ENCODE data around the gene GARIN6. TPM values are rescaled to one million over a fixed set of nuclear protein-coding genes. Genes with fewer than 3 reads are reported as not detected.

GARIN6 gene
- total RNA-seq, 4 donors from 2014 or later: not detected

DNA sequence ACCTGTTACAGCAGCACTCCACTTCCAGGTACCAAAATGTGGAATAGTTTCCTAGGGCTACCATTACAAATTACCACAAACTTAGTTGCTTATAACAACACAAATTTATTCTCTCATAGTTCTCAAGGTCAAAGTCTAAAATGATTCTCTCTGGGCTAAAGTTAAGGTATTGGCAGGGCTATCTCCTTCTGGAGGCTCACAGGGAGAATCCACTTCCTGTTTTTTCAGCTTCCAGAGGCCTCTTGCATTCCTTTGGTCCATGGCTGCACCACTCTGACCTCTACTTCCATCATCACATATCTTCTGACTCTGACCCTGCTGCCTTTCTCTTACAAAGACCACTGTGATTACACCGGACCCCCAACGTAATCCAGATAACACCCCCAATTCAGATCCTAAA, 2.9 kb upstream of the GARIN6 start:
- H3K4me3 ChIP-seq: no peak overlapping the region
- H3K36me3 ChIP-seq: no peaks in the 10 kb centered on the region
- TF ChIP-seq, protein P1, sequence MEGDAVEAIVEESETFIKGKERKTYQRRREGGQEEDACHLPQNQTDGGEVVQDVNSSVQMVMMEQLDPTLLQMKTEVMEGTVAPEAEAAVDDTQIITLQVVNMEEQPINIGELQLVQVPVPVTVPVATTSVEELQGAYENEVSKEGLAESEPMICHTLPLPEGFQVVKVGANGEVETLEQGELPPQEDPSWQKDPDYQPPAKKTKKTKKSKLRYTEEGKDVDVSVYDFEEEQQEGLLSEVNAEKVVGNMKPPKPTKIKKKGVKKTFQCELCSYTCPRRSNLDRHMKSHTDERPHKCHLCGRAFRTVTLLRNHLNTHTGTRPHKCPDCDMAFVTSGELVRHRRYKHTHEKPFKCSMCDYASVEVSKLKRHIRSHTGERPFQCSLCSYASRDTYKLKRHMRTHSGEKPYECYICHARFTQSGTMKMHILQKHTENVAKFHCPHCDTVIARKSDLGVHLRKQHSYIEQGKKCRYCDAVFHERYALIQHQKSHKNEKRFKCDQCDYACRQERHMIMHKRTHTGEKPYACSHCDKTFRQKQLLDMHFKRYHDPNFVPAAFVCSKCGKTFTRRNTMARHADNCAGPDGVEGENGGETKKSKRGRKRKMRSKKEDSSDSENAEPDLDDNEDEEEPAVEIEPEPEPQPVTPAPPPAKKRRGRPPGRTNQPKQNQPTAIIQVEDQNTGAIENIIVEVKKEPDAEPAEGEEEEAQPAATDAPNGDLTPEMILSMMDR (IDR thresholded peaks at IDR 0.05): no peak
- no peak for TF ChIP-seq POLR2A (IDR thresholded peaks at IDR 0.05)
- DNase-seq: no peak
- no peaks in the 10 kb centered on the region for H3K9me3 ChIP-seq
- no peaks in the 10 kb centered on the region for H3K27me3 ChIP-seq
- no peaks in the 10 kb centered on the region for H3K4me1 ChIP-seq
- H3K27ac ChIP-seq: no peak overlapping the region

DNA sequence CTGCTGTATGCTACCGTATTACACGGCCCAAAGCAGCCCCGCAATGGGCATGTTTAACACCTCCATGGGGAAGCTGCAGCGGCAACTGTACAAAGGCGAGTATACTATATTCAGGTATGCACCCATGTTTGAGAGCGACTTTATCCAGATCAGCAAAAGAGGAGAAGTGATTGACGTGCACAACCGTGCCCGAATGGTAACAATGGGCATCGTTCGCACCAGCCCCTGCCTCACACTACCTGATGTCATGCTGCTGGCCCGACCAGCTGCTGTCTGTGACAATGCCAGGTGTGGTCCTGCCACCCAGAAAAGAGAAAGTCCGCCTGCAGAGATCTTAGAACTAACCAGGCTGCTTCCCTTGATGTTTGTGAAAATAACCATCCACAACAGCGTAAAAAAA, 630 bp downstream of the GARIN6 start:
- H3K4me1 ChIP-seq: no peaks in the 10 kb centered on the region
- peak in 1 of 3 donors; percentile 15 for DNase-seq
- no peaks in the 10 kb centered on the region for H3K9me3 ChIP-seq
- H3K27me3 ChIP-seq: no peaks in the 10 kb centered on the region
- TF ChIP-seq, protein P1 (IDR thresholded peaks at IDR 0.05): no peak
- TF ChIP-seq POLR2A (IDR thresholded peaks at IDR 0.05): no peak
- no peak overlapping the region for H3K4me3 ChIP-seq
- H3K36me3 ChIP-seq: no peaks in the 10 kb centered on the region
- H3K27ac ChIP-seq: no peak overlapping the region

DNA sequence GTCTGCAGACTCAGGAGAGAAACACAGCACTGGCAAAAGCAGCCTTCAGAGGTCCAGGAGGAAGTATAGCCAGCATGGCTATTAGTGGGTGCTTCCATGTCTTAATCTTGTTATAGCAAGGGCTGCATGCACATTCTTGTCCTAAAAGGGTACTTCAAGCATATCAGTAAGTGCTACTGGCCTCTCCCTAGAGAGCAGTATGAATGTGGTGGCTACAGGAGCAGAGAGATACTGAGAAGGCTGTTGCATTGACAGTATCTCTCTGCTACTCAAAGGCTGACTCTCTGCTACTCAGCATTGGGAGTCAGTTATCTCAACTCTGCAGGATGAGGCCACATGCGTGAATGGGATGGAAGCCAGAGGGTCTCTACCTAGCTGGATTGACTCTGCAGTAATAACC, 2.0 kb downstream of the GARIN6 start:
- no peak for DNase-seq
- TF ChIP-seq, protein P1 (IDR thresholded peaks at IDR 0.05): no peak
- TF ChIP-seq POLR2A (IDR thresholded peaks at IDR 0.05): no peak
- Histone ChIP-seq H3K36me3 (no peaks in the 10 kb centered on the region), H3K4me3 (no peak overlapping the region), H3K27me3 (no peaks in the 10 kb centered on the region), H3K4me1 (no peaks in the 10 kb centered on the region), H3K9me3 (no peaks in the 10 kb centered on the region), H3K27ac (no peak overlapping the region)

DNA sequence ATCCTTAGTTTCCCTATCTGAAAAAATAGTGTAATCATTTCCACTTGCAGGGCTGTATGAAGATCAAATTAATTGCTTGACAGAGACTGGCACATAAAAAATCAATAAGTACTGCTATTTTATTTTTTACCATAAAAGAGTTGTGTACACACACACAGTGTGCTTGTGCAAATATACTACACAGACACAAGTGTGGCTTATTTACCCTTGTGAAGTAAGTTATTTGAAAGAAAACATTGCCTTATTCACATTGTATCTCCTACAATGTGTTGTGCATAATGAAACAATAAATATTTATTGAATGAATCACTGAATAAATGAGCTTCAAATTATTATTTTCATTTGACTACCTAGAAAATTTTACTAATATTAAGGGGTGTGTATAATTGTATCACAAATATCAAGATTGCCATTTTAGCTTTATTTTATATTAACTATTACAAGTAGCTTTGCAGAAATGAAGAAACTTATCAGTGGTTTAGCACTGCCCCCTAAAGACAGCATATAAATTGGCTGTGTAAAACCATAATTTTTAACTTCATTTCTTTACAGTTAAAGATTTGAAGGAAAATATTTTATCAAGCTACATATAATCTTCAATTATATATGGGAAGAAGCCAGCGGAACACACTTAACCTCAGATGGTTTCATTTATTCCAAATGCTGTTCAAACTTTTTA, 11.3 kb downstream of the GARIN6 start:
- Histone ChIP-seq H3K36me3 (no peaks in the 10 kb centered on the region), H3K27me3 (no peaks in the 10 kb centered on the region), H3K9me3 (no peaks in the 10 kb centered on the region), H3K4me1 (no peaks in the 10 kb centered on the region), H3K4me3 (no peak overlapping the region), H3K27ac (no peak overlapping the region)
- TF ChIP-seq, protein P1 (IDR thresholded peaks at IDR 0.05): no peak
- TF ChIP-seq POLR2A (IDR thresholded peaks at IDR 0.05): no peak
- no peak for DNase-seq

DNA sequence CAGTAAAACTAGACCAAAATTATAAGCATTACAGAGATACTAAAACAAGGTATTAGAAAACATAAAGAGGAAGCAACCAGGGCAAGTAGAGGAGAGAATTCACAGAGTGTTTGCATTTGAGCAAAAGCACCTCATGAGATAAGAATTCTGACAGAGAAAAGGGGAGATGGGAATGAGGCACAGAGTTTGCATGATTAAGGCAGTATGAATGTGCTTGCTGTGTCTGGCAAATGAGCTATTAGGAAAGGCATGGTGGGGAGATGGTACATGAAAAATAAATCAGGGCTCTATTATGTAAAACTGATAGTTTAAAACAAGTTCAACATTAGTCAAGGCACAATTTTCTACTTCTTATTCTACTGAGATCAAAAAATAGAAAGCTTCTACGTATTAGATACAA, 23.1 kb downstream of the GARIN6 start:
- Histone ChIP-seq H3K9me3 (no peaks in the 10 kb centered on the region), H3K4me3 (no peak overlapping the region), H3K27me3 (no peaks in the 10 kb centered on the region), H3K36me3 (no peaks in the 10 kb centered on the region), H3K27ac (no peak overlapping the region), H3K4me1 (no peaks in the 10 kb centered on the region)
- no peak for TF ChIP-seq POLR2A (IDR thresholded peaks at IDR 0.05)
- TF ChIP-seq, protein P1 (IDR thresholded peaks at IDR 0.05): no peak
- no peak for DNase-seq

DNA sequence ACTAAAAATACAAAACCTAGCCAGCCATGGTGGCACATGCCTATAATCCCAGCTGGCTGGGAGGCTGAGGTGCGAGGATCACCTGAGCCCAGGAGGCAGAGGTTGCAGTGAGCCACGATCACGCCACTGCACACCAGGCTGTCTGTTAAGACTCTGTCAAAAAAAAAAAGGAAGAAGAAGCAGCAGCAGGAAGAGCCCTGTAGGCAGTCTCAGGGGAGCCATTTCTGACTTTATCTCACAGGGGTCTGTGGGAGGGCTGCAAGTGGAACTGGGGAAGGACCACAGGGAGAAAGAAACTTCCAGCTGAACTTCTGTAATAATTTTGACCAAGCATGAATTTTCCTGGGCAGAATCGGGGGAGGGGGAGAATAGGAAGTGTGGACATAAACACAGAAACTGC, 32.7 kb downstream of the GARIN6 start:
- H3K27ac ChIP-seq: no peak overlapping the region
- no peaks in the 10 kb centered on the region for H3K36me3 ChIP-seq
- no peaks in the 10 kb centered on the region for H3K9me3 ChIP-seq
- TF ChIP-seq, protein P1 (IDR thresholded peaks at IDR 0.05): no peak
- TF ChIP-seq POLR2A (IDR thresholded peaks at IDR 0.05): no peak
- H3K27me3 ChIP-seq: no peaks in the 10 kb centered on the region
- H3K4me1 ChIP-seq: no peaks in the 10 kb centered on the region
- H3K4me3 ChIP-seq: no peak overlapping the region
- DNase-seq: no peak
